Vagina (tissue), 2 donors: ENCODE data around the gene FBLIM1.
A peak's percentile ranks its signal among the peaks of the same experiment; 100 is the strongest.

ENCODE experiments used
- CTCF ChIP-seq, 3 experiments: fragments of 450-650 bp in 2 of 3; fragments of 200-600 bp in 1 of 3; sonication (generic) in 1 of 3; IDR thresholded peaks; one replicate each; pipeline ENCODE4 v1.5.1; 2017 to 2019; ENCODE audit warnings: antibody characterized with exemption in 3 of 3, mild to moderate bottlenecking in 2 of 3, moderate library complexity in 2 of 3
- POLR2A ChIP-seq, 2 donors: fragments of 450-650 bp; IDR thresholded peaks; one replicate each; pipeline ENCODE4 v1.6.1; 2017; ENCODE audit warnings: antibody characterized with exemption in 2 of 2, mild to moderate bottlenecking in 2 of 2, moderate library complexity in 2 of 2
- POLR2AphosphoS5 ChIP-seq, 2 donors: sonication (generic); formaldehyde crosslinking; IDR thresholded peaks; one replicate each; pipeline ENCODE4 v1.9.0; 2017; ENCODE audit warnings: antibody characterized with exemption in 2 of 2, mild to moderate bottlenecking in 2 of 2, low read depth in 1 of 2; ENCODE audit not compliant: insufficient read depth in 1 of 2

- TF ChIP-seq CTCF (IDR thresholded peaks at IDR 0.05): no peak
- TF ChIP-seq POLR2A (IDR thresholded peaks at IDR 0.05): no peak
- TF ChIP-seq POLR2AphosphoS5 (IDR thresholded peaks at IDR 0.05; ENCODE audit: insufficient read depth in 1 of 2, low read depth in 1 of 2): peak in 1 of 2 donors; percentile 15
Measured at GRCh38 chr1:15723631-15724246, 34.9 kb upstream of the FBLIM1 start.
